GM21825 (cell line): ENCODE data around the gene PDE3A.
"Not testable (repeated sequence)": the region's sequence is repeated elsewhere in the genome, so short reads cannot be mapped to it uniquely, and the experiment has no call there.

Experiments
- ATAC-seq: cut with Tn5 transposase; IDR thresholded peaks from one replicate; pipeline ENCODE4 v1.9.1; 2021; ENCODE audit warnings: mild to moderate bottlenecking, moderate library complexity; ENCODE audit not compliant: unreplicated experiment

Gene PDE3A

DNA sequence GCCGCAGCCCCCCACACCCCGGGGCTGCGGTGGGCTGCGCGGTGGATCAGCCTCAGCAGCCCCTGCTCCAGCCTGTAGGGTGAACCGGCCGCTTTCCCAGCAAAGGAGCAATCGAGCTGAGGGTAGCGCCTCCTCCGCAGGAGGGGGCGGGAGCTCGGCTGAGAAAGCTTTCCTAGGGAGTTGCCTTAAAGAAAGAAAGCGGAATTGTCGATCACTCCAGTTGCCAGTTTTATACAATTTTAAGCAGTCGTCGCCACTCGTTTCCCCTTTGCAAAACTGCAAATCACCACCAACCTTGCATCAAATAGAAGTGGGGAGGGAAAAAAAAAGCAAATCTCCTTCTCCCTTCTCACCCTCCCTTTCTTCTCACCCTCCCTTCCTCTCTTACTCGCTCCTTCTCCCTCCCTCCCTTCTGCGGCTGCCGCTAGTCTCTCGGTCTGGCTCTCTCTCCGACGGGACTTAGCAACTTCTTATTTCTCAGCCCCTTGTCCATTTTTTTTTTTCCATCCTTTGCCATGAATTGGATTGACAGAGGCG, at the start of gene PDE3A:
Gene PDE3A (plus strand): TSS at position 424 of the 537 bp plus-strand sequence. CDS start 748 bp downstream, outside the sequence.
- ATAC-seq, result no peak

DNA sequence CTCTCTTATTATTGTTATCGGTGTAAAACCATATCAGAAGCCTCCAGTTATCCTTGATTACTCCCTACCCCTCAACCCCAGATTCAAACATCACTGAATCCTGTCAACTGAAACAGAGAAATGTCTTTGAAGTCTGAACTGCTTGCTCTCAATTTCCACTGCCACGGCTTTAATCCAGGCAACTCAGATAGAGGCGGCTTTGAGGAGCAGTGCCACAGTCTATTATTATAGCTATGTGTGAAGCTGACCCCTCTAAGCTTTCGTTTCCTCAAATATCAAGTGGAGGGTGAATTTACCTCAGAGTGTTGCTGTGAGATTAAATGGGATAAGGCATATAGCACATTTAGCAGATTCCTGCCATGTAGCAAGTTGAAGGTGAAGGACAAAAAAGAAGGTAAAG, 49.0 kb upstream of the PDE3A start:
- ATAC-seq, result no peak

DNA sequence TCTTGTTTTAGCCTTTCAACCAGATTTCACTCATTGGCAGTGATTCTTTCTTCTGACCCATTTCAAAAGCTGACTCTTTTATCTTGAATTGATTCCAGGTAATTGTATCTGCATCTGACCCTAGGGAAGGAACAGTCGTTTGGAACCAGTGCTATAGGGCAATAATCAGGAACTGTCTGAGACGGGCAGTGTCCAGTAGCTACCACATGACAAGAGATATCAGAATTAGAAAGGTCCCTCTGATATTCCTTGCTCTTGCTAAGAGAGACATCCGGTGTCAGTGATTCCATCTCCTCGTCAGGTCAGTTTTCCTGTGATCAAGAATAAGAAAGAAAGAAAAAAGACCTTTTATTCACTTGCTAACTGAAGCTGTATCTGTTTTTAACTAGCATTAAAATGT, 47.8 kb upstream of the PDE3A start:
- ATAC-seq, result no peak

DNA sequence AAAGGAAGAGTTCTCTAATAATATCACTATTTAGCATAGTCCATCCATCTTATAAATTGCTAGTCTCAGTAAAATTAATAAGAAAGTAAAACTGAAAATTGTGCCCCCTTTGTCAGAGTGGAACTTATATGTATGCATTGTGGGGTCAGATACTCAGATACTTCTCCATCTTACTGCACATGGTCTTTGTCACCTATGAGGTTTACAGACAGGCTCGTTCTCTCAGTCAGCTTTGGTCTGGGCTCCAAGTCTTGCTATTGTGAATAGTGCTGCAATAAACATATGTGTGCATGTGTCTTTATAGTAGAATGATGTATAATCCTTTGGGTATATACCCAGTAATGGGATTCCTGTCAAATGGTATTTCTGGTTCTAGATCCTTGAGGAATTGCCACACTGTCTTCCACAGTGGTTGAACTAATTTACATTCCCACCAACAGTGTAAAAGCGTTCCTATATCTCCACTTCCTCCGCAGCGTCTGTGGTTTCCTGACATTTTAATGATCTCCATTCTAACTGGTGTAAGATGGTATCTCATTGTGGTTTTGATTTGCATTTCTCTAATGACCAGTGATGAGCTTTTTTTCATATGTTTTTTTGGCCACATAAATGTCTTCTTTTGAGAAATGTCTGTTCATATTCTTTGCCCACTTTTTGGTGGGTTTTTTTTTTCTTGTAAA, 37.4 kb upstream of the PDE3A start:
- ATAC-seq, result not testable (repeated sequence)

DNA sequence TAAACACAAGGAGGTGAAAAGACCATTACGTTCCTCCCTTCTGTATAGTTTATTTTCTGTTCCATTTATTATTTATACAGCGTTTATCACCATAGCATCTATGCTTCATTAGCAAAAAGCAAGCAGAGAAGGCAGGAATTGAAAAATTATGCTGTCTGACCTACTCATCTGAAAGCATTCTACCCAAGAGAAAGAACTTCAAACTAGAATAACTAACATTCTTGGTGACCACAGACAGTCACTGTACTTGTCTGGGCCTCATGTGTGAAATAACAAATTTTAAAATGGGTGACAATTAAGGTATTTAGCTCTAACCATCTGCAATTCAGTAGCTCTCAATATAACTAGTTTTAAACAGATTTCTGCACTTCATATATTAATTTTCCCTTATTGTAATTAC, 29.3 kb upstream of the PDE3A start:
- no peak for ATAC-seq

DNA sequence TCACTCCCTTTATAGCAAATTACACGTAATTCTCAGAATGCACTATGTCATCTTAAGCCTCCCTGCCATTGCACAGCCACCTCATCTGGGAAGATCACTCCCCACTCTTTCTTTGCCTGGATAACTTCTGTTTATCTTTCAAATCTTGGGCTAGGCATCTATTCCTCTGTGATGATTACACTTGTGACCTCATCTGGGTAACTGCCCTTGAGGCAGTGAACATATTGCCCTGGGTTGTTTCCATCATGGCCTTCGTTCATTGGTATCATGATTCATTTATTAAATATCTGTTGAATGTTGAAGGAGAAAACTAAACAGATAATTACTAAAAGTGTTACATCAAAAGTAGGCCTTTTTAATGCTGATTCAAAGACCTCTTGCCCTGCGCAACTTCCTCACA, 26.2 kb upstream of the PDE3A start:
- ATAC-seq, result no peak

DNA sequence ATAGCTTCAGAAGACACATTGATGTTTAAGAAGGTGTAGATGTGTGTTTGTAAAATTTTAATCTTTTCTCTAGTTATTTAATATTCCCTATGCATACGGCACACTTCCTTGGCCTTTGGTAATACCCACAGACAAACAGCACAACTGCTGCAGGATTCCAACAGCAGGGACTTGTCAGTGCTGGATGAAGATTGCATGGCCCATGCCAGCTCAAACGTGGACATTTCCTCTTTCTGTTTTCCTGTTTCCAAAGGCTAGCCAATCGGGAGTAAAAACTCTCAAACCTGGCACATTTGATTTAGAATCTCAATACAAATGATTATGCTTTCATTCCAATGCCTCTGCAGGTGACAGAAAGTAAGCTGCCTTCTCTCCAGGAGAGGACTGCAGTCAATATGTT, 22.5 kb upstream of the PDE3A start:
- ATAC-seq, result no peak

DNA sequence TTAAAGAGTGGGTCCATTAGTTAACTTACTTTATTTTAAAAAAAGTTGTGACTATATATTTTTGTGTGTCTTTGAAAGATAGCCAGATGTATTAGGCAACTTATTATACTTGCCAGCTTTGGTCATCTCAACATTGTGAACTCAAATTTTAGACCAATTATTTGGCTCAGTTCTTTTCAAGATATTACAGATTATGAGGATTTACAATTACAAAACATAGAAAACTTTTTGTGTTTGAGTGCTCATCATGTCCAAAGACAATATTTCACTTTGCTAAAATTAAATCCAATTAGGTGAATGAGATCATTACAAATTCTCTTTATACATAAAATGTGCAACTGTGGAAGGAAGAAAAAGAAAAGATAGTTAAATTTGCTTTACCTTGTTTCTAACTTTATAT, 18.3 kb upstream of the PDE3A start:
- no peak for ATAC-seq

DNA sequence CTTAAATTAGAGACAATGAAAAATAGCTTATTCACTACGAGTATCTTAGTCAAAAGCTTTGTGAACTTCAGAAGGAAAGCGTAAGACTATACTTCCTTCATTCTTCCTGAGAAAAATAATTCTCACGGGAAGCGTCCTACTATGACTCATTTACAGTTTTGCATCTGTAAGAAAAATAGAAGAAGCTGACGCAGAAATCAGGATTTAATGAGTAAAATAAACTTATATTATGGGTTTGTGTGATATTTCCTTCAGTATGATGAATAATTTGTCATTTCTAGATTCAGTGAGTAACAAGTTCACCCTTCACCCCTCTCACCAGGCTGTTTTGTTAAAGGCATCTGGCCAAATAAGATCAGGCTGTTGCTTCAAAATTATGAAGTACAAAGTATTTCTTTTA, 17.8 kb upstream of the PDE3A start:
- no peak for ATAC-seq

DNA sequence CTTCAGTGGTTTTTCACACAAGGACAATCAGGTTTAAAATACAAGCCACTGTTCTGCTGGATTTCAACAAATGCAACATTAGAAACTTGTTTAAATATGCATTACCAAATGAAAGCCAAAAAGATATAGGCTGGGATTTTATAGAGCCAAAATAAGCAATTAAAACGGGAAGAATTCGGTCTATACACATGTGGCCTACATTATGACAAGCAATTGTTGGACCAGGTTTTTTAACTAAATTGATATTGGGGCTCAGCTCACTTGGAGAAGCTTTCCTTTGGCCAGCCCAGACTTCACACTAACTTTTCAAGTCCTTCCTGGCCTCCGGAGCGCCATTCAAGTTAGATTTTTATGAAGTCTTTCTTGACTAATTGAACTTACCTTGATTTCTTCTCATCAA, 16.9 kb upstream of the PDE3A start:
- no peak for ATAC-seq

DNA sequence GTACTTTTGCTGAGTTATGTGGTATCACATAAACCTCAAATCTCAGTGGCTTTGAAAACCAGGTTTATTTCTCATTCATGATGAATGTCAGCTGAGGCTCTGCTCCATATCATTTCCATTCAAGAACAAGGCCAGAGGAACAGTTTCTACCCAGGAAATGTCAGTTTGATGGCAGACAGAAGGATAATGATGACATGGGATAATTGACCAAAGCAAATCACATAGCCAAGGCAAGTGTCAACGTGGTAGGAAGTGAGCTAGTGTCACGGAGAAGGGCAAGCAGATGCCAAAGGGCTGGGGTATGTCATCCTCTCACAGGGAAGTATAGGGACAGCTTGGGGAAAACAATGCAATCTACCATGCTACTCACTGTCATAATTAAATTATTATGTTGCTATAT, 12.3 kb upstream of the PDE3A start:
- no peak for ATAC-seq

DNA sequence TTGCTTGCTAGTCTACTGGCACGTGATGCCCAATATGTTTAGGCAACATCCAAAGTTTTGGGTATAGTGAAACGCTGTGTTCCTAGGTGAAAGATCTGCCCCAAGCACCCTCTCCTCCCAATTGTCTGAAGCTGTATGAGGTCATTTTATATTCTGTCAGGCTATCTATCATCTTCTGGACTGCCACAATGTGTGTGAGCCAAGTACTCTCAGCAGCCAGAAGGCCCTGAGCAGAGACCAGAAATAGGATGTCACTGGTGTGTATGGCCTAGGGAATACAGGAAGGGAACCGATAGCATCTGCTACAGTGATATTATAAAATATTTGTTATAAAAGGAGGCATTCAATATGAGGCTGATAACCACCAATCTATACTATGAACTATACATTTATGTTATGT, 7.9 kb upstream of the PDE3A start:
- no peak for ATAC-seq

DNA sequence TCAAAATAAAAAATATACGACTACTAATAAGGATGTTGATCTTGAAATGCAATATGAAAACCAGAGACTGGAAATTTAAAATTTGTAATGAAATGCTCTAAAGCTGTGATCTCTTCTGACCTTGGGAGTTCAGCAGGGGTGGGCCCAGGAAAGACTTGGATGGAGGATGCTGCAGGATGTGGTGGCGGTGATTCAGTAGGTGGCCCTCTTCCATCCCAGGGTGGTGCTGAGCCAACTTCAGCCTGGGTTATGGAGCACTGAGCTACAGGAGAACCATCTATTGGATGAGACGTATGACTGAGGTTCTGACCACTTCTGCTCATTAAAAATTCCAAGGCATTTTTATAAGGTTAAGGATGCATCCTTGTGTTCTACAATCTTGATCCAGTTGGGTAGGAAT, 6.9 kb upstream of the PDE3A start:
- ATAC-seq, result no peak

DNA sequence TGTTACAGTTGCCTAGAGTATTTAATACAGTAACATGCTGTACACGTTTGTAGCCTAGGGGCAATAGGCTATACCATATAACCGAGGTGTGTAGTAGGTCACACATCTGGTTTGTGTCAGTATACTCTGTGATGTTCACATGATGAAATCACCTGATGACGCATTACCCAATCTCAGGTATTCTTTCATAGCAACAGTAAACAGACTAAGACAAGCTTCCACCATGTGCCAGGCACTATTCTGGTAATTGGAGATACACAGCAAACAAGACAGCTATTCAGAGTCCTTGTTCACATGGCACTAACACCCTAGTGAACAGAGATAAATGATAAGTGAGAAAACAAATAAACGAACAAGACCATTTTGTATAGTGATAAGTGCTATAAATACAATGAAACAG, 3.8 kb upstream of the PDE3A start:
- ATAC-seq, result no peak

DNA sequence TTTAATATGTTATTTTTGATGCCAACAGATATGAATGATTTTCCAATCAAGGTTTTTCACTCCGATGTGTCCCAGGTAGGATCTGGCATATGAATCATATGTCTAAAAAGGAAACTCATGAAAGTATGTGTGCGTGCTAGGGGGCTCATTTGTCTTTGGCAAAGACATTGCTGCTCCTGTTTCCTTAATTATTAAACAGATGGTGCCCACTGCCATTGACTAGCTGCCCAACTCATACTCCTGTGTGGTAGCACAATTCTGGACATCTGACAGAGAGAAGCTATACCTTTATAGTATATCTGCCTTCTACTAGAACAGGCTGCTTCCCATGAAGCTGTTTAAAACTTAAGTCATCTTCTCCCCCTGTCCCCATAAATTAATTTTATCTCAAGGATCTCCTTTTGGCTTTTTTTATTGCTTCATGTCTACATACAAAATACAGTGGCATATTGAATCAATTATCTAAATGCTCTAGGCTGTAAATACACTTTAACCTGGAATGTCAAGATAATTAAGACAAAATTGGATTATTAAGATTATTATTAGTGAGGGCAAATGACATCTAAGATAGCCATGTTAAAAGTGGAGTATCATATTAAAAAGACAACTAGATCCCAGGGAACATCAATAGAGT, 1.4 kb upstream of the PDE3A start:
- no peak for ATAC-seq

DNA sequence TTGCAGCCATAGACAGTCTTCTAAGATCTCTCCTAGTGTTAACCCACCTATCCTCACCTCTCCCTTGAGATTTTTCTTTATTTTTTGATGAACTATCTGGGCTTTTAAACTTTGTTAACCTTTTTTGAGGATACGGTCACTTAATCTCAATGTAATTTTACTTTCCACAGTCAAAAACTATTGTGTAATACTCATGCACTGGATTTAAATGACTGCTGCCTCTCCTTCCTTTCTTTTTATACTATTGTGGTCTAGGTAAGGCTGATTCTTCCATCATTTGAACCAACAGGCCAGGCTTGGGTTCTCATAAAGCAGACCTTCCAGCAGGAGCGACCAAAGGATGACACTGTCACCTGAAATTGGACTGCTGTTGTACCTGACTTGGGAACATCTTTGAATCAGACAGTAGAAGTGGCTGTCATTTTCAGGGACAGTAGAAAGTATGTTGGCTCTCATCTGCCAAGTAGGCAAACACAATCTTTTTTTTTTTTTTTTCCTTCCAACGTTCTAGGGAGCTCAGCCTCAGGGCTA, 689 bp upstream of the PDE3A start:
- ATAC-seq, result no peak

DNA sequence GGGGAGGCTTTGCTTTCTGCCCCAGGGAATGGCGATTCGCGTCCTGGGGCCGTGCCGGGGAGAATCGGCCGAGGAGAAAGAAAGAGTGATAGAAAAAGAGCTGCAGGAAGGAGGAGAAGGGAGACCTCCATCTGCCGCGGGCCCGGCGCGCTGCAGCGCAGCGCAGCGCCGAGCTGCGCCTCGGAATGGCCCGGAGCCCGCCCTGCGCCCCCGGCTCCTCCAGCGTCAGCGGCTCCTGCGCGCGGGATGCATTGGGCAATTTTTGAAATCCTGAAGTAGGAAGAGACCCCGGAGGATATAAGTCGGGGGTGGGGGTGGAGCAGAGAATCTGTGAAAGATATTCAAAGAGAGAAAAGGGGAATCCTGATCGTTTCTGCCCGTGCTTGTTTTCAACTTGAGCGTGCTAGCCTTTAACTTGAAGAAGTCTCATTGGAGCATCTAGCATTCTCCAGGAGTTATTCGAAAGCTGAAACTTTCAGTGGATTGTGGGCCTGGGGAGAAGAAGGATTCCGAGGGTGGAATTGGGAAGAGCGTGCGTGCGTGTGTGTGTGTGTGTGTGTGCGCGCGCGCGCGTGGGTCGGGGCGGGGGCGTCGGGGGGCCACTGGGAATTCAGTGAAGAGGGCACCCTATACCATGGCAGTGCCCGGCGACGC, 441 bp downstream of the PDE3A start:
- no peak for ATAC-seq

DNA sequence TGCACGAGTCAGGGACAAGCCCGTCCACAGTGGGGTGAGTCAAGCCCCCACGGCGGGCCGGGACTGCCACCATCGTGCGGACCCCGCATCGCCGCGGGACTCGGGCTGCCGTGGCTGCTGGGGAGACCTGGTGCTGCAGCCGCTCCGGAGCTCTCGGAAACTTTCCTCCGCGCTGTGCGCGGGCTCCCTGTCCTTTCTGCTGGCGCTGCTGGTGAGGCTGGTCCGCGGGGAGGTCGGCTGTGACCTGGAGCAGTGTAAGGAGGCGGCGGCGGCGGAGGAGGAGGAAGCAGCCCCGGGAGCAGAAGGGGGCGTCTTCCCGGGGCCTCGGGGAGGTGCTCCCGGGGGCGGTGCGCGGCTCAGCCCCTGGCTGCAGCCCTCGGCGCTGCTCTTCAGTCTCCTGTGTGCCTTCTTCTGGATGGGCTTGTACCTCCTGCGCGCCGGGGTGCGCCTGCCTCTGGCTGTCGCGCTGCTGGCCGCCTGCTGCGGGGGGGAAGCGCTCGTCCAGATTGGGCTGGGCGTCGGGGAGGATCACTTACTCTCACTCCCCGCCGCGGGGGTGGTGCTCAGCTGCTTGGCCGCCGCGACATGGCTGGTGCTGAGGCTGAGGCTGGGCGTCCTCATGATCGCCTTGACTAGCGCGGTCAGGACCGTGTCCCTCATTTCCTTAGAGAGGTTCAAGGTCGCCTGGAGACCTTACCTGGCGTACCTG, 1.1 kb downstream of the PDE3A start:
- ATAC-seq, result no peak

DNA sequence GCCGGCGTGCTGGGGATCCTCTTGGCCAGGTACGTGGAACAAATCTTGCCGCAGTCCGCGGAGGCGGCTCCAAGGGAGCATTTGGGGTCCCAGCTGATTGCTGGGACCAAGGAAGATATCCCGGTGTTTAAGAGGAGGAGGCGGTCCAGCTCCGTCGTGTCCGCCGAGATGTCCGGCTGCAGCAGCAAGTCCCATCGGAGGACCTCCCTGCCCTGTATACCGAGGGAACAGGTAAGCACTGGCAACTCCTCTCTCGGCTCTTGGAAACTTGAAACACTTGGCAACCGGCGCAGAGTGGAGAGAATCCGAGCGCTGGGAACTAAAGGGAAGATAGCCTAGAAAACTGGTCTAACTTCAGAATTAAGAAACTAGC, 1.7 kb downstream of the PDE3A start:
- no peak for ATAC-seq

DNA sequence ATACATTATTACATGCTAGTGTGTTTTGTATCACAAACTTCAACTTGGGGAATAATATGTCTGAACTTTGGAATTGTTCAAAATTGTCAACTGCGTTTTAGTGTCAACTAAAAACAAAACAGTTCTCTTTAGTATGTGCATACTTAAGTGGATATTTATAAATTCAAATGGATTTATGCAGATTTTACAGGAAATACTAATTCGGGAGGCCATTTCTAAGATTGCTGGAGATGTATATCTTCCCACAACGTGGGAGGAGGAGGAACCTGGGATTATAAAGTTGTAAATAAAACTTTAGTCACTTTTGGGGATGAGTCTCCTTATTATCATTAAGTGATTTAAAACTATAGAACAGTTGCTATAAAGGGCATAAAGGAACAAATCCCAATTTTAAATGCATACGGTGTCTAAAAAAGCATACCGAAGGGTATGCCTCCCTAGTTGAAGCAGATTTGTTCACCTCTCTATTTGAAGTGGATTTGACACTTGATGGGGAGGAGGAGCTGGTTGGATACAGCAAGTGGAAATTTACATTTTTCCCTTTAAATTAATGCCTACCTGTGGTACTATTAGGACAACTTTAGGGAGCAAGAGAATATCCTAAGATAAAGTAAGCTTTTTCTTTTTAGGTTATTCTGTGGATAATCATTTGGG, 2.7 kb downstream of the PDE3A start:
- ATAC-seq, result no peak
